HS-27A (cell line): ENCODE measurements around the gene EAF1.
"Not testable (repeated sequence)": the region's sequence is repeated elsewhere in the genome, so short reads cannot be mapped to it uniquely, and the experiment has no call there.

Experiments
- DNase-seq: peaks from one replicate; pipeline ENCODE4 v3.0.0-alpha.2; 2012; ENCODE audit warnings: low read depth, missing footprints

The EAF1 gene

GRCh38 chr3:15452156-15452555 is 24.8 kb downstream of the EAF1 start:
- no peak for DNase-seq

- no peak for DNase-seq
Observed at GRCh38 chr3:15452961-15453360, 25.6 kb downstream of the EAF1 start.

GRCh38 chr3:15453501-15453900 is 26.1 kb downstream of the EAF1 start:
- DNase-seq = no peak

GRCh38 chr3:15453991-15454625 is 26.7 kb downstream of the EAF1 start:
- no peak for DNase-seq

GRCh38 chr3:15454965-15455364 is 27.6 kb downstream of the EAF1 start:
- DNase-seq = no peak

GRCh38 chr3:15455756-15456155 is 28.4 kb downstream of the EAF1 start:
- DNase-seq = no peak

GRCh38 chr3:15456321-15456720 is 28.9 kb downstream of the EAF1 start:
- DNase-seq = no peak

- not testable (repeated sequence) for DNase-seq
Observed at GRCh38 chr3:15456915-15457314, 29.5 kb downstream of the EAF1 start.

GRCh38 chr3:15458212-15458780 is 30.9 kb downstream of the EAF1 start:
- DNase-seq = no peak

- no peak for DNase-seq
Observed at GRCh38 chr3:15460891-15461531, 33.6 kb downstream of the EAF1 start.

- no peak for DNase-seq
Observed at GRCh38 chr3:15462451-15462850, 35.1 kb downstream of the EAF1 start.

- no peak for DNase-seq
Observed at GRCh38 chr3:15465876-15466585, 38.6 kb downstream of the EAF1 start.

GRCh38 chr3:15467227-15468181 is 40.1 kb downstream of the EAF1 start:
- no peak for DNase-seq

- DNase-seq = no peak
Observed at GRCh38 chr3:15470261-15470660, 42.9 kb downstream of the EAF1 start.

GRCh38 chr3:15470849-15471248 is 43.5 kb downstream of the EAF1 start:
- DNase-seq = no peak

GRCh38 chr3:15471861-15472260 is 44.5 kb downstream of the EAF1 start:
- no peak for DNase-seq

GRCh38 chr3:15475161-15475560 is 47.8 kb downstream of the EAF1 start:
- no peak for DNase-seq

GRCh38 chr3:15476378-15476777 is 49.0 kb downstream of the EAF1 start:
- DNase-seq = no peak

GRCh38 chr3:15477951-15478639 is 50.7 kb downstream of the EAF1 start:
- no peak for DNase-seq

GRCh38 chr3:15478640-15478979 is 51.2 kb downstream of the EAF1 start:
- no peak for DNase-seq
